Activated naive CD4-positive, alpha-beta T cell treated with anti-CD3 and anti-CD28 coated beads, Interleukin-2, amount 10 ng/mL, durations not matched to agents 7 days and 5 days (primary cell): ENCODE data around the gene FLT1.
A peak's percentile ranks its signal among the peaks of the same experiment; 100 is the strongest.

Experiments used
- CTCF ChIA-PET: fragments of 350-600 bp; sonication (Branson Sonifier 250); formaldehyde crosslinking; loops from one replicate; lab custom pipeline; 2021; ENCODE audit warnings: antibody characterized with exemption; lab: Charles Lee
- DNase-seq: peaks from one replicate; pipeline ENCODE4 v3.0.0-alpha.2; 2020
- H3K27ac Mint-ChIP-seq: one replicate; pipeline ENCODE4 v1.8.0; 2021; ENCODE audit warnings: mild to moderate bottlenecking, moderate library complexity, mixed read lengths
- H3K27me3 Mint-ChIP-seq: one replicate; pipeline ENCODE4 v1.8.0; 2021; ENCODE audit warnings: mild to moderate bottlenecking, mixed read lengths
- H3K36me3 Mint-ChIP-seq: one replicate; pipeline ENCODE4 v1.8.0; 2021; ENCODE audit warnings: mixed read lengths
- H3K4me1 Mint-ChIP-seq: one replicate; pipeline ENCODE4 v1.8.0; 2021; ENCODE audit warnings: mixed read lengths
- H3K4me3 Mint-ChIP-seq: one replicate; pipeline ENCODE4 v1.8.0; 2021; ENCODE audit warnings: mild to moderate bottlenecking, moderate library complexity, mixed read lengths
- H3K9me3 Mint-ChIP-seq: one replicate; pipeline ENCODE4 v1.8.0; 2021; ENCODE audit warnings: mixed read lengths

FLT1 gene

GRCh38 chr13:28406733-28407266 lies 88.1 kb downstream of the FLT1 start:
- CTCF ChIA-PET = no interaction called here
- no peak overlapping the region for H3K27ac Mint-ChIP-seq

GRCh38 chr13:28402057-28402381 lies 92.9 kb downstream of the FLT1 start:
- CTCF ChIA-PET = no interaction called here
- H3K9me3 Mint-ChIP-seq = no peaks in the 10 kb centered on the region
- no peak overlapping the region for H3K27ac Mint-ChIP-seq
- no peaks in the 10 kb centered on the region for H3K36me3 Mint-ChIP-seq
- no peak for DNase-seq
- no peak overlapping the region for H3K4me3 Mint-ChIP-seq
- peaks cover 6% of the 10 kb centered on the region for H3K27me3 Mint-ChIP-seq
- peaks cover 2% of the 10 kb centered on the region for H3K4me1 Mint-ChIP-seq

More at GRCh38 chr13:28406733-28407266, 88.1 kb downstream of the FLT1 start:
- no peak for DNase-seq
- H3K36me3 Mint-ChIP-seq = no peaks in the 10 kb centered on the region
- no peak overlapping the region for H3K4me3 Mint-ChIP-seq
- H3K27me3 Mint-ChIP-seq = peaks cover 6% of the 10 kb centered on the region
- H3K9me3 Mint-ChIP-seq = no peaks in the 10 kb centered on the region
- H3K4me1 Mint-ChIP-seq = peaks cover 10% of the 10 kb centered on the region

- CTCF ChIA-PET = no interaction called here
- Mint-ChIP-seq H3K4me3 (no peak overlapping the region), H3K27ac (no peak overlapping the region), H3K9me3 (no peaks in the 10 kb centered on the region), H3K4me1 (peaks cover 2% of the 10 kb centered on the region), H3K36me3 (no peaks in the 10 kb centered on the region), H3K27me3 (peaks cover 6% of the 10 kb centered on the region)
- no peak for DNase-seq
Measured at GRCh38 chr13:28401303-28402056, 93.4 kb downstream of the FLT1 start.

DNA sequence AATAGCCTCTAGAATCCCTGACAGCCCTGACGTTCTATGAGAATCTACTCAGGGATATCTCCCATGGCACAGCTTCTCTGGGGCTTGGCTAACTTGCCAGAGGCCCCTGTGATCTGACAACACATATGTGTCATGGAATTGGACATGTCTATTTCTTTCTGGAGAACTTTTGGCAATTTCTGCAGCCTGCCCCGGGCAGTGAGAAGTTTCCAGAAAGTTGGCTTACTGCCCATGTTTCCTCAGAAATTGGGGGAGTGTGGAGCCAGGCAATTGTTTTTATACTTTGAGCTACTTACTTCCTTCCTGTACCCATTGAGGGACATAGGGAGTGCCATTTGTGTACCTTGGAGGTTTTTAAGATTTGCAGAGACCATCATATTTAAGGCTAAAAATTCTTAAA lies 98.9 kb downstream of the FLT1 start:
- no peaks in the 10 kb centered on the region for H3K9me3 Mint-ChIP-seq
- CTCF ChIA-PET = no interaction called here
- H3K27me3 Mint-ChIP-seq = no peaks in the 10 kb centered on the region
- H3K4me3 Mint-ChIP-seq = no peak overlapping the region
- no peak overlapping the region for H3K27ac Mint-ChIP-seq
- H3K36me3 Mint-ChIP-seq = no peaks in the 10 kb centered on the region
- DNase-seq = no peak
- H3K4me1 Mint-ChIP-seq = no peaks in the 10 kb centered on the region

DNA sequence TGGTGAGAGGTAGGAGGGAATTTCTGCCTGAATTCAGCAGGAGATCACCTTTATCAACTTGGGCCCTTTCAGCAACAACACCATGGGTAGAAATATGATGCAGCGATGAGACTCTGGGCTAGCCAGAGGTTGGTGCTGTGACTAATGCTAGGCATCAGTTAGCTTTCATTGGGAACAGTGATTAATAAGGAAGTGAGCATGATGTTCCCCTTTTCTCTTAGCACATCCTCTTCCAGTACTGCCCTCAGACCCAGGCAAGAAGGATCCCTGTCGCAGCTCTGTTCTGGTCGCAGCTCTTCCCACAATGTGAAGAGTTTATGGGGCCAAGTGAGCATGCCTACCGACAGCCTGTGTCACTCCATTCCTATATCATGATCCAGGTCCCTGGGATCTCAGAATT lies 100.5 kb downstream of the FLT1 start:
- no peak overlapping the region for H3K4me3 Mint-ChIP-seq
- no peaks in the 10 kb centered on the region for H3K27me3 Mint-ChIP-seq
- H3K36me3 Mint-ChIP-seq = no peaks in the 10 kb centered on the region
- CTCF ChIA-PET = no interaction called here
- H3K27ac Mint-ChIP-seq = no peak overlapping the region
- no peak for DNase-seq
- H3K4me1 Mint-ChIP-seq = no peaks in the 10 kb centered on the region
- no peaks in the 10 kb centered on the region for H3K9me3 Mint-ChIP-seq

- Mint-ChIP-seq H3K9me3 (no peaks in the 10 kb centered on the region), H3K4me1 (no peaks in the 10 kb centered on the region), H3K4me3 (no peak overlapping the region), H3K27me3 (no peaks in the 10 kb centered on the region), H3K36me3 (no peaks in the 10 kb centered on the region), H3K27ac (no peak overlapping the region)
- no peak for DNase-seq
- CTCF ChIA-PET = no interaction called here
Measured at GRCh38 chr13:28392896-28393505, 101.9 kb downstream of the FLT1 start.

- Mint-ChIP-seq H3K27ac (no peak overlapping the region), H3K9me3 (no peaks in the 10 kb centered on the region), H3K36me3 (no peaks in the 10 kb centered on the region), H3K4me1 (no peaks in the 10 kb centered on the region), H3K27me3 (peaks cover 2% of the 10 kb centered on the region), H3K4me3 (no peak overlapping the region)
- no peak for DNase-seq
- CTCF ChIA-PET = no interaction called here
Measured at GRCh38 chr13:28392428-28392827, 102.5 kb downstream of the FLT1 start.

DNA sequence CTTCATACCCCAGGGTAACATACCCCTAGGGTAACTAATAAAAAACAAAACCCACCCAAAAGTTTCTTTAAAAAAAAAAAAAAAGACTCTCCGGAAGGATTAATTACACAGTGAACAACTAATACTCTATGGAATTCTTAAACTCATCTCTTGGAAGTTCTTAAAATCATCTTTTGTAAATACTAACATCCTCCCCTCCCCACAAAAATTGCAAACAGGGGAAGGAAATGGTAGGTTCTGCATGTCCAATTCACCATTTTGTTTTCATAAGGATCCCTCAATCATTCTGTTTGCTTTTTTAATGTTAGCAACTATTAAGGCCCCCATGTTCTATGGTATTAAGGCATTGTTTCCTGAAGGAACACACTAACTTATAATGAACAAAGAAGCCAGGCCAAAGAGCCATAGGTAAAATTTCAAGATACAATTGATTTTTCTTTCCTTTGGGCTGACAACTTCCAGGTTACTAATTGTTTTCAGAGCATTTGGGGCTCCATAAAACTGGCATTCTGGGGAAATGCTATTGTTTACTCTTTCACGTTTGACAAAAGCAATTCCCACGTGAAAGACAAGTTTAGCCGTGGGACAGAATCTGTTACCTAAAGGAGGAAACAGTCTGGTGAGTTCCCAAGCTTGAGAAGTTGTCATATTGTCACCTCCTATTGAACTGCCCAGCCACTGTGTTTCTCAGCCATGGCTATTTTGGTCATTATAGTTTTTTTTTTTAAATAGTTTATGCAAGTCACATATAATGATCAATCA lies 107.0 kb downstream of the FLT1 start:
- CTCF ChIA-PET = interaction anchor here (1.3 kb wide), 1 partner anchor 11 kb away, joined by 3 read pairs; no protein-coding TSS in a partner anchor
- H3K4me3 Mint-ChIP-seq = no peak overlapping the region
- H3K27me3 Mint-ChIP-seq = peaks cover 4% of the 10 kb centered on the region
- peaks cover 2% of the 10 kb centered on the region for H3K4me1 Mint-ChIP-seq
- H3K27ac Mint-ChIP-seq = no peak overlapping the region
- no peaks in the 10 kb centered on the region for H3K9me3 Mint-ChIP-seq
- no peak for DNase-seq
- no peaks in the 10 kb centered on the region for H3K36me3 Mint-ChIP-seq

GRCh38 chr13:28385362-28385761 lies 109.6 kb downstream of the FLT1 start:
- no peak for DNase-seq
- CTCF ChIA-PET = no interaction called here
- H3K4me1 Mint-ChIP-seq = peaks cover 2% of the 10 kb centered on the region
- peaks cover 4% of the 10 kb centered on the region for H3K27me3 Mint-ChIP-seq
- H3K9me3 Mint-ChIP-seq = no peaks in the 10 kb centered on the region
- no peak overlapping the region for H3K27ac Mint-ChIP-seq
- H3K36me3 Mint-ChIP-seq = no peaks in the 10 kb centered on the region
- H3K4me3 Mint-ChIP-seq = no peak overlapping the region

DNA sequence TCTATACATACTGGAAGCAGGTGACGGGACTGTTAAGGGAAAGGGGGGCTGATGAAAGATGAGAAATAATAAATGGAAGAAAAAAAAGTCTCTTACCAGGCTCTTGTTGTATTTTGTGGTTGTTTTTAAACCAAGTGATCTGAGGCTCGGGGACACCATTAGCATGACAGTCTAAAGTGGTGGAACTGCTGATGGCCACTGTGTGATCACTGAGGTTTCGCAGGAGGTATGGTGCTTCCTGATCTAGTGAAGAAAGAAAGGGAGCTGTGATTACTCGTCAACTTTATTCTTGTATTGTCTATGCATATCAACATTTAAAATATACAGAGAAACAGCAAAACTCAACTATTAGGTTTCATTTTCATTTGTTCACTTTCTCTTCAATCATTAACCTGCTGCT lies 110.1 kb downstream of the FLT1 start:
- Mint-ChIP-seq H3K9me3 (no peaks in the 10 kb centered on the region), H3K27ac (no peak overlapping the region), H3K4me1 (peaks cover 2% of the 10 kb centered on the region), H3K36me3 (no peaks in the 10 kb centered on the region), H3K4me3 (no peak overlapping the region), H3K27me3 (peaks cover 4% of the 10 kb centered on the region)
- no peak for DNase-seq
- CTCF ChIA-PET = no interaction called here

- no peak overlapping the region for H3K27ac Mint-ChIP-seq
- DNase-seq = no peak
- H3K27me3 Mint-ChIP-seq = no peaks in the 10 kb centered on the region
- no peaks in the 10 kb centered on the region for H3K36me3 Mint-ChIP-seq
- H3K9me3 Mint-ChIP-seq = no peaks in the 10 kb centered on the region
- peaks cover 2% of the 10 kb centered on the region for H3K4me1 Mint-ChIP-seq
- CTCF ChIA-PET = interaction anchor here (0.9 kb wide), 1 partner anchor 56 kb away, joined by 6 read pairs; no protein-coding TSS in a partner anchor
- H3K4me3 Mint-ChIP-seq = no peak overlapping the region
Measured at GRCh38 chr13:28380319-28380718, 114.6 kb downstream of the FLT1 start.

- Mint-ChIP-seq H3K27me3 (no peaks in the 10 kb centered on the region), H3K4me1 (no peaks in the 10 kb centered on the region), H3K9me3 (no peaks in the 10 kb centered on the region), H3K4me3 (no peak overlapping the region), H3K36me3 (no peaks in the 10 kb centered on the region), H3K27ac (peak overlapping the region; percentile 33)
- no peak for DNase-seq
- CTCF ChIA-PET = no interaction called here
Measured at GRCh38 chr13:28379371-28380083, 115.4 kb downstream of the FLT1 start.

- Mint-ChIP-seq H3K4me3 (no peak overlapping the region), H3K36me3 (no peaks in the 10 kb centered on the region), H3K27ac (no peak overlapping the region), H3K27me3 (peaks cover 4% of the 10 kb centered on the region), H3K9me3 (no peaks in the 10 kb centered on the region), H3K4me1 (no peaks in the 10 kb centered on the region)
- DNase-seq = no peak
- CTCF ChIA-PET = interaction anchor here (0.9 kb wide), 1 partner anchor 12 kb away, joined by 3 read pairs; no protein-coding TSS in a partner anchor
Measured at GRCh38 chr13:28376604-28377003, 118.3 kb downstream of the FLT1 start.
